Effector CD8-positive, alpha-beta T cell (primary cell): ENCODE results near the gene SEMA3D.

Source experiments
- DNase-seq: peaks from one replicate; lab custom pipeline; 2025; lab: John Stamatoyannopoulos, UW

Gene SEMA3D

DNA sequence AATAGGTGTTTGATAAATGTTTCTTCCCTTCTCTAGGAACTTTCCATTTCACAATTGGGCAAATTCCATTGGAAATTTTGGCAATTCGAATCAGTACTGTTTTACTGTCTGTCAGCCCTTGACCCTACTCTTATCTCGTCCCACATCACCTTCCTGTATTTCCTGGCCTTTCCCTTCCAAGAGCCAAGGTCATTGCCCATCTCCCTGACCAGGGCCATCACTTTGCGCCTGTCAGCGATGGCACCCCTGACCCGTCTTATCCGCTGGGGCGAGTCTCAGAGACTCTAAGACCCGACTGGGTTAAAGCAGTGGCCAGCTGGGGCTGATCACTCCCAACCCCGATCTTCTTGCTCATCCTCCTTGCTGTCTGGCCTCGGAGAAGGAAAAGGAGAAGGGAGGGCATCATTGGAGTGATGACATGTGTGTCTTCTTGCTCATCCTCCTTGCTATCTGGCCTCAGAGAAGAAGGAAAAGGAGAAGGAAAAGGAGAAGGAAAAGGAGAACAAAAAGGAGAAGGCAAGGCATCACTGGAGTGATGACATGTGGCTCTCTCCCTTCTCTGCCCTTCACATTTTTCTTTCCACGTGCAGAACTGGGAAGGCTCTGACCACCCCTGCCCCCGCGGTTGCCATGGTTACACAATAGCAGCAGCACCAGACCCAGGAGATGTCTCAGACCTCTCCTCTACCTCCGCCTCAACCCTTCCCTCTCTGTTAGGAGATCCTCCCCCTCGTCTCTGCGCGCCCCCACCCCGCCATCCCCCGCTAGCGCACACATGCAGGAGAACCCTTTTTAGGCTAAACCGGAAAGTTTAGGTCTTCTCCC lies 2.0 kb downstream of the SEMA3D start:
- no peak for DNase-seq

DNA sequence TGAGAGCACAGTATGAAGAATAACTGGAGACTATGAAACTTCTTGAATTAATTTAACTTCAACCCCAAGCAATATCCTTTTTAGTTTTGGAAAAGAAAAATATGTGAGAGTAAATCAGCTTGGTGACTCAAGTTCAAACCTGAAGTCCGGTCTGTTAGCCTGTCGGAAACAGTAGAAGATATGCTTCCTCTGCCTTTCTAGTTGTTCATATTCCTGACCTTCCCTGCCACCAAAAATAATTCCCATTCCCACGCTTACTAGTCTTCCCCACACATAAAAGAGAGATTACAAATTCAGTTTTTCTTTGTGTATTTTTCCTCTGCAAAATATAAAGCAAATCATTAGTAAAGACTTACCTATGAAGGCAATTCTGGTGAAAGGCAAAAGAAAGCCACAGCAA lies 3.6 kb downstream of the SEMA3D start:
- DNase-seq, result no peak

DNA sequence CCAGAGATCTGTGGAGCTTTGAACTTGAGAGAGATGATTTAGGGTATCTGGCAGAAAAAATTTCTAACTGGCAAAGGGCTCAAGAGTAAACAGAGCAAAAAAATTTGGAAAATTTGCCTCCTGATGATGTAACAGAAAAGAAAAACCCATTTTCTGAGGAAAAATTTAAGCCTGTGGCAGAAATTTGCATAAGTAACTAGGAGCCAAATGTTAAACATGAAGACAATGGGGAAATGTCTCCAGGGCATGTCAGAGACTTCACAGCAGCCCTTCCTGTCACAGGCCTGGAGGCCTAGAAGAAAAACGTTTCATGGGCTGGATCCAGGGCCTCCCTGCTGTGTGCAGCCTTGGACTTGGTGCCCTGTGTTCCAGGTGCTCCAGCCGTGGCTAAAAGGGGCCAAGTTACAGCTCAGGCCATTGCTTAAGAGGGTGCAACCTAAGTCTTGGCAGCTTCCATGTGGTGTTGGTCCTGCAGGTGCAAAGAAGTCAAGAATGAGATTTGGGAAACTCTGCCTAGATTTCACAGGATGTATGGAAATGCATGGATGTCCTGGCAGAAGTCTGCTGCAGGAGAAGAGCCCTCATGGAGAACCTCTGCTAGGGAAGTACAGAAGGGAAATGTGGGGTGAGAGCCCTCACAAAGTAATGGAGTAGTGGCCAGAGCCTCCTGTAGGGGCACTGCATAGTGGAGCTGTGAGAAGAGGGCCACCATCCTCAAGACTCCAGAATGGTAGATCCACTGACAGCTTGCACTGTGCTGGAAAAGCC lies 8.1 kb downstream of the SEMA3D start:
- DNase-seq, result no peak

DNA sequence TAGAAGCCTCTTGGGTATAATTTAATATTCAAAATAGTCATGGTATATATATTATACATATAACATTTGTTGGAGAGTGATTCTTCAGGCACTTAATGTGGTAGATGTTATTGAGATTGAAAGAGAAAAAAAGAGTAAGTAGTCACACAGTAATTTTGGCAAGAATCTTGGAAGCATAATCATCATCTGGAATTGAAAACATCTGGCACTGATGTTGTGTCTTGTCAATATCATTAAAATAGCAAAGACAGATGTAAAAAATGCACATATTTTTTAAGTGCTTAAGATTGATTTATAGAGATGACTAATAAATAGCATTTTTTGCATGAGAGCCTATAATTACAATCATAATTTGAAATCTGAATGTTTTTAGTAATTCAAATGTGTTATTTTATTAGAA lies 9.5 kb downstream of the SEMA3D start:
- no peak for DNase-seq

DNA sequence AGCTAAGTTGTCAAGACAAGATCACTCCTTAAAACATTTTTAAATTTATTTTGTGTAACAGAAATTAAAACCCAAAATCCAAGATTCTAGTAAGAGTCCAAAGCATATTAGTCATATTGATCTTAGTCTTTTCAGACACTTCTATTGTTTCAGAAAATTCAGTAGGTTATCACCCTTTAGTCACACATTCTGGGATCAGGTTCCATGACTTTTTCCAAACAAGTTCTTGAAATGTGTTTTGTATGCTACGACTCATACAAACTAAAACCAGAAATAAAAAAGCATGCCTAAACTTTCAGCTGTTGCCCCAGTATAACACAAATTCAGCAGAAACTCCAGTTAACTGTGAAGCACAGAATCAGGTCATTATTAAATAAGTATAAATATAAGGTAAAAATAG lies 10.7 kb downstream of the SEMA3D start:
- DNase-seq, result no peak

DNA sequence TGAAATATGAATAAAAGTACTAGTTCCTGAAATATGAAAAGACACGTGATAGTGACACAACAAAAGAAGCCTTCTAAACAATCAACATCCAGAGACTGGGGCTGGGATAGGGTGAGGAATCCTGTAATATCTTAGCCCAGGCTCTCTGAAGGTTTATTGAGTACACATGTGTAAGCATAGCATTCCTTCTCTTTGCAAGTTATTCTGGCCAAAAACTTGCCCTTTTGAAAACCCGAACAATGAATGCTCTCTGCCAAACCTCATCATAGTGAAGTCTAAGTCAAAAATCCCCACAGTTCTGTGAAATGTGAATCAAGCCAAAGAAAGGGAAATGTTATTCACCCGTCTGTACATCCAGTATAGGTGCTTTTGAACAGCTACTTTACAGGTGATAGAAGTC lies 11.6 kb downstream of the SEMA3D start:
- no peak for DNase-seq

DNA sequence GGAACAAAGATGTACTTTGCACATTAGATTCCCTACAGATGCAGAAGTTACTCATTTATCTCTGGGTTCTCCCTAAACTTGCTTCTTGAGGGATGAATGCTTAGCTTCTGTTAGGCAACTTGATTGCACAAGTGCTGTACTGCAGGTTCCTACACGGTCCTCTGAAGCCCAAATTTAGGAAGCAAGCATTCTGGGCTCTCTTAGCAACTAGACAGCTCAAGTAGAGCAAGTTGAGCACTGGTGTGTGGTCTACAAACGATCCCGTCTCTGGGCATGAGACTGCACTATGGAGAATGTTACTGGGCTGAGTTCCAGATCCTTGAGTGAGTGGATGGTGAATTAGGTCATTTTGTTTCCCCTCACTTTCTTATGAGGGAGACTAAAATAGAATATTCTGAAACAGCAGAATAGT lies 14.3 kb downstream of the SEMA3D start:
- no peak for DNase-seq

DNA sequence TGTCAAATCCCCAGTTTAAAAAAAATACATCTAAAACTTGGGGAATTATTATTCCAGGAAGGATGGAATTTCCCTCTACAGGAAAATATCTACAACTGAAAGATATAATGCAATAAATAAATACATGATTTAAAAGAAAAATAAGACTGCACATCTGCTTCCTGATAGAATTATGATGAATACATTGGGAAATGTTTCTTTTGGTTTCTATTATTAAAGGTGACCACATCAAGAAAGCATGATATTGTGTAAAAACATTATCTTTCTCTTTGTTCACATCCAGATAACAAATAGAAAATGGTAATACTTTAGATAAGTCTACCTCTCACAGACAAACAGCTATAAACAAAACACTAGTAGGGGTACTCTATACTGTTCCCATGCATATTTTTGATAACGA lies 19.2 kb downstream of the SEMA3D start:
- no peak for DNase-seq

DNA sequence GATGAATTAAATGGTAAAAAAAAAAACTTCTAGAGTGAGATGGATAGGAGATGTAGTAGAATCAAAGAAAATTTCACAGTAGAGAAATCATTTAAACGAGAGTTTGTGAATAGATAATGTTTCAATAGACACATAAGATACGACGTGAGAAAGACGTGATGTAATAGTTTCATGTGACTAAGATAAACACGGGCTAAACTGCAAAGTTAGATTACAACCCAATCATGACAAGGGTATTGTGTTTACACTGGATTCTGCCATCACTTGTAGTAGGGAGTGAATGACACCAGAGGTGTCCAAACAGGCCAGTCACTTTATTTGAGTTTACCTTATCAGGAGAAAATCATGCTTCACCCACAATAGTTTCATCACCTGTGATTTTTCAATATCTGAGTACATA lies 21.6 kb downstream of the SEMA3D start:
- no peak for DNase-seq

DNA sequence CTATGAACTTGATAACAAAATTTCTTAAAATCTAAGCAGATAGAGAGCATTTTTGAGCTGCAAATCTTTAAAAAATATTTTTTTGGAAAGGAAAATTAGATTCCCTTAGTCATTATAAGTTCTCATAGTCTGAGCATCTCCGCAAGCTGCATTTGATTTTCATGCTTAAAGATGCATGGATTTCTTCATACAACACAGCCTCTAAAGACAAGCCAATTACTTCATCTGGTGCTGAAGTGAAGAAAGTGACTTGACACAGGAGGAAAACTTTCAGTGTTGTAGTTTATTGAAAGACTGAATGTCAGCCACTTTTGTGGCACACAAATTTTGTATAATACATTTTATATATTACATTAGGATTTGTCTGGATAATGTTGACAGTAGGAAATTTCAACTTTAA lies 22.5 kb downstream of the SEMA3D start:
- DNase-seq, result no peak

DNA sequence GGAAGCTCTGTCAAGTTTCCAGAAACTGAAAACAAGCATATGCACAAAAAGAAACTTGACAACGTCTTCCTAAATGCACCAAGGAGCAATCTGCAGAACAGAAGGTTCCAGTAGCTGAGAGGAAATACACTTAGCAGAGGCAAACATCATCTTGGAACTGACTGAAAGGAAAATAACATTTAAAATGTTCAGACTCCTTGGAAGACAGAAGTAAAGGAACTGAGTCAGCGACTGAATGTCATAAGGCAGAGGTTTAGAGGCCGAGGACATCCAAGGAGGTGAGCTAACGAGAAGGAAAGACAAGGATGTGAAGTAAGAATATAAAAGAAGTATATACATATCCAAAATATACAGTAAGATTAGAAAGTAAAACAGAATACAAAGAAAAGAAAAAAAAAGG lies 24.1 kb downstream of the SEMA3D start:
- DNase-seq, result no peak

DNA sequence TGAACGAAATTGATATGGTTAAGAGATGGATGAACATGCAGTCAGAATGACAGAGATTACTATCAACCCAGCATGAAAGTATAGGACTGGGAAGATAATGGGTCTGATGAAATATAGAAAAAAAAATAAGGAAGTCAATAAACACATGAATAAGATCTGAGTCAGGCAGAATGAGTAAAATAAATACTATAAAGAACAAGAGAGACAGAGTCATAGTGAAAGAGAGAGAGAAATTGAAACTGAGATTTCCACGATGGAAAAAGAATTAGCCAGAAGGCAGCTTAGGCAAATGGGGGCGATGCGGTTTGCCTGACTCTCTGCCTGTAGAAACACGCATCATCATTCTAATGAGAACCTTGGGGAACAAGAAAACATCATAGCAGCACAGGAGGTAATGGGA lies 26.6 kb downstream of the SEMA3D start:
- no peak for DNase-seq

DNA sequence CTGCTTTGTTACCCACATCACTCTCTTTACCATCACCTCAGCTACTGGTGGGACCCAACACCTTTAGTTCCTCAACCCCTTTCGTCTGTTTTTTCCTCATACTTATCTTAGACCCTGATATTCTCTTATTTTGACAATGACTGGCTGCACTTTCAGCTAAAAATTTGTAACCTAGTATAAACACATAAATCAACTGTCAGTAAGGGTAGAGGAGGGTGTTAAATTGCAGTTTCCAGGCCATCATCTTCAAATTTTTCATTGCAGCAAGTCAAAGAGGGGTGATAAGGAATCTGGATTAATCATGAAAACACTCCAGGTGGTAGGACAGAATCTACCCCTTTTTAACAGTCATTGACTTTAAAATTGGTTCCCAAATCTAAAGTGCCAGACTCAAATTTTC lies 27.9 kb downstream of the SEMA3D start:
- DNase-seq, result no peak

DNA sequence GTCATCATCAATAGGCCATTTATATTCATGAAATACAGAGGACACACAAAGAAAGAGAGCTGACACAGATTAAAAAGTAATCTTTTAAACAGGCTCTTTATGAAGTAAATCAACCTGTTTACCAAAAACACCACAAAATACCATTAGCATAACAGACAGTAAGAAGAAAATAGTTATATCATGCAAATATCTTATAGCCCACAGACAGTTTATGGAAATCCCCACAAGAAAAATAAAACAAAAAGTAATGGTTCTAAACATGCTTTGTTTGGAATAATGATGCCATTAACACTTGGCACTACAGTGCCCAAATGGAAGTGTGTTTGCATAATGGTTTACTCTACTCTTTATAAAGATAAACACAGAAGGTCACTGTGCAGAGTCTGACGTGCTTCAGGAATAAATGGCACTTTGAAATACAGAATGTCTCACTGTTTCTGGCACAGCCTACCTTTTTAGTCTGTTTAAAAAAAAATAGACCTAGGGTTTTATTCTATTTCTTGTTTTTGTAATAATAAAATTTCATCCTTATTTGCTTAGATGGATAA lies 30.1 kb downstream of the SEMA3D start:
- no peak for DNase-seq

DNA sequence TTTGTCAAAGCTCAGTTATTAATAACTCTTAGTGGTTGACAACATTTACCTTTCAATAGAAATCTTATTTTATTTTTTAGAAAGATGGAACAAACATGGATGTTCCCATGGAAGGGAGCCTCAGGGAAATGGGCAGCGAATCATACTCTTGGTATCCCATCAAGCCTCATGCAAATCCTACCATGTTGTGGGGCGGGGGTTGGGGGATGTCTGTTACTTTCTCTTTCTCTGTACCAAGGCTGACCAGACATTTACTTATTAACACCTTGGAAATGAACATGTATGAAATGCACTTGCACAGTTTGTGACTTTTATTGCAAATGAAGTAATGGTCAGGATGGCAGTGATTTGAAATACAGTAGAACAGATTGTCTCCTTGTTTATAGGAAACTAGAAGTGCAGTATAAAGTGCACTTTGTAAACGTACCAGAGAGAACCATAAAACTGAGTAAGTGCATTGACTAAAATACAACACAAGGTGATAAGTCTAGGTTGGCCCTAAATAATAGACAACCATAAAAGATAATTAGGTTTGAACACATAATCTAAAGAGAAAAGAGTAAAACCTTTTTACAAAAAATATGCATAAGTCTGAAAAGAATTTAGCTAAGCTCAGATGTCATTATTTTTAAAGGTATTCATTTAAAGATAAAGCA lies 32.4 kb downstream of the SEMA3D start:
- no peak for DNase-seq

DNA sequence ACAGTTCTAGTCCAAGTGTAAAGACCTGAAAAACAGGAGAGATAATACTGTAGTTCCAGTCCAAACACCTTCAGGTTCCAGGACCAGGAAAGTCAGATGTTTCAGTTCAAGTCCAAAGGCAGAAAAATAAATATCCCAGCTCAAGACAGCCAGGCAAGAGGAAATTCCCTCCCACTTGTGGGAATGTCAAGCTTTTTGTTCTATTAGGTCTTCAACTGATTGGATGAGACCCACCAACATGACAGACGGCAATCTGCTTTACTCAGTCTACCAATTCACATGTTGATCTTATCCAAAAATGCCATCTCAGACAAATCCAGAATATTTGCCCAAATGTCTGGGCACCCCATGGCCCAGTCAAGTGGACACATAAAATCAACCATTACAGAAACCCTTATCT lies 33.1 kb downstream of the SEMA3D start:
- no peak for DNase-seq

DNA sequence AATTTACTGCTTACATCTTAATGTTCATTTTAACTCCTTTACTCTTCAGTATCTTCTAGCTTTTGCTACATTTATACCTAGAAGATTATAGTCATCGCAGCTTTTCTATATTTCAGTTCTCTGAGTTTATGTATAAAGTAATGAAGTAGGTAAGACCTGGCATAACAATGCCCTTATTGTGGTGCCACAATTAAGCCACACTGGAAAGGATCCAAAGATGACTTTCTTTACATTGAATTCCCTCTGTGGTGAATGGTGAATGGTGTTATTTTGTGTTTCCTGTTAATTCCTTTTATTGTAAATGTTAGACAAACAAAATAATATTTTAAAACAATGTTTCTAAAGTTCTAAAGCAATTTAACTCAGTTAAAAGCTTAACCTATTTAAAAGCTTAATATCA lies 36.2 kb downstream of the SEMA3D start:
- no peak for DNase-seq

DNA sequence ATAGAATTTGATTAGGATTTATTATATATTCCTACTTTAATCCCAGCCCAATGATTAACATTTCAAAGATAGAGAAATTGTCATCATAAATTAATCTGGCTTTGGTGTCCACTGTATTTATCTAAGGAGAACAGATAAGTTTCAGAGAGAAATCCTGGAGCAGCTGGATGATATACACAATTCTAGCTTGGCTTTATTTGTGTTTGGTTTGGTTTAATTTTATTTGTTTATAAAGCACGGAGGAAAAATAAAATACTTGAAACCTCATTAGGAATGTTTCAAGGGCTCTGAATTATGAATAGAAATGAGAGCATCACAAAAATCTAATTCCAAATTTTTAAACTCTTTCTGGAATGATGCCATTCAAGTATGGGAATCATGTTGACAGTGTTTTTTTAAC lies 42.1 kb downstream of the SEMA3D start:
- DNase-seq, result no peak

DNA sequence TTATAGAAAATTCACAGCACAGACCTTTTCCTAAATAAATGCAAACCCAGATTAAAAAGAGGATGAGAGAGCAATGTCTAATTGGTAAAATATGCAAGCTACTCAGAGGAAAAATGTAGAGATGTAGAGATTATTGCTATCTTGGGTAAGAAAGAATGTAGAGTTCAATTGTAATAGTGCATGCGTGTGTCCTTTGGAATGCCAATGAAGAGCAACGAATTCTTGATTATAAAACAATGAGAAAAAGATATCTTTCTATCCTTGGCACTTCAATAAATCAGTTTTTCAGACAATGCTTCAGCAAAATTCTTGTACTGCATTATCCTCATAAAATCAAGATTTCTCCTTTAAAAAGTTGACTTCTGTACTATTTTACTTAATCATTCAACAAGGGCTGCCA lies 50.9 kb downstream of the SEMA3D start:
- DNase-seq, result no peak

DNA sequence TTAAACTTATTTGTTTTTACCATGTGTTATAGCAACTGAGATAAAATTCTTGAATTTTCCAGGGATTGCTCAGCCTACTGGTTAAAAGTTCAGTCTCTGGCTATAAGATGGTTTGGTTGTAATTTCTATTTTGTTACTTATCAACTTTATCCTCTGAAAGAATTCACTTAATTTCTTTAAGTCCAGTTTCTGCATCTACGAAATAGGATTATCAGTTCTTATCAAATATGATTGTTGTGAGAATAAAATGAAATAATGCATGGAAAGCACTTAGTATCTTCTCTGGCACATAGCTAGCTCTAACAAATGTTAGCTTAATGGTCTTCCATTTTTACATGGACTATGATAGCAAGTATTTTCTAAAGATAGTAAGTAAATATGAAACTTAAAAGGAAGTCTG lies 53.3 kb downstream of the SEMA3D start:
- no peak for DNase-seq

DNA sequence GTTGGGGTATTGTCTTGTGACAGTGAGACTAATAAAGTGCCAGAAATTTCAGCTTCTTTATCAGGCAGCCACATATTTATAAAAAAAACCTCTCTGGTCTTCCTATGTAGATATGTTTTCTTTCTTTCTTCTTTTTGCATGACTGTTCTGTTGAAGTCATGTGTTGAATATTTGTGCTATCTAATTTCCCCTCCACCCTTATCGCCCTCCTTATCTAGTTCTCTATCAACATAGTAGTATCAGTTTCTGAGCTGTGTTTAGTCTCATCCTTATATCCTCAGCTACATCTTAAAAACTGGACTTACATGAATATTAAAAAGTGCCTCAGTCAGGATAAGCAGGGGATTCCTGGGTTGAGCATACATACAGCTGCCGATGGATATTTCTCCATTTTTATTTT lies 53.9 kb downstream of the SEMA3D start:
- DNase-seq, result no peak

DNA sequence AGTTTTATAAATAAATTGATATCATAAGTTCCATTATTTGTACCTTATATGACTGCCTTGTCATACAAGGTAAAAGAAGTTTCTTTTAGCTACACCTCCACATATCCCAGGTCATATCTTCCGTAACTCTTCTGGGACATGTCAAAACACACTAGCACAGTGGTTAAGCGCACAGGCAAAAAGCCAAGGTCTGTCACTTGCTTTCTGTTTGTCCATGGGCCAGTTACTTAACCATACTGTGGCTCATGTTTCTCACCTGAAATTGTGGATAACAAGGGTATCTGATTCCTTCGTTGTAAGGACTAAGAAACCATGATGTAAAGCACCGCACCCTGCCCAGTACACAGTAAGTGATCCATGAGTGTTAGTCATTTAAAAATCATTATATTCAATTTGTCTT lies 56.2 kb downstream of the SEMA3D start:
- DNase-seq, result no peak

DNA sequence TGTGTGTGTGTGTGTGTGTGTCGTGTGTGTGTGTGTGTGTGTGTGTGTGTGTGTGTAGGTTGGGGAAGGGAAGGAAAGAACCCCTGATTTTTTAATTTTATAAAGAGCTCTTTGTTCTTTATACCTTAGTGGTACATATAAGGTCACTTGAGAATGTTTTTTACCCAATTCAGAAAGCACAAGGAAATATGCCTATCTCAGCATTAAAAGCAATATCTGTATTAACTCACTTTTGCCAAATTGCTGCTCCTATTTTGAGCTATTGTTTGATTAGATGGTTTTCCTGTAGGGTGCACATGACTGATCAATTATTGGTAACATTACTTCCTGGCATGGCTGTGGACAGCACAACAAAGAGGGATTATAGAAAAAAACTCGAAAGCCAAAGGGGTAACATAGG lies 60.5 kb downstream of the SEMA3D start:
- DNase-seq, result no peak
